ENCODE measurements around the gene AP3B1. TPM values are rescaled to one million over a fixed set of nuclear protein-coding genes. Genes with fewer than 3 reads are reported as not detected.

Gene AP3B1
- 42.0 TPM for total RNA-seq

DNA sequence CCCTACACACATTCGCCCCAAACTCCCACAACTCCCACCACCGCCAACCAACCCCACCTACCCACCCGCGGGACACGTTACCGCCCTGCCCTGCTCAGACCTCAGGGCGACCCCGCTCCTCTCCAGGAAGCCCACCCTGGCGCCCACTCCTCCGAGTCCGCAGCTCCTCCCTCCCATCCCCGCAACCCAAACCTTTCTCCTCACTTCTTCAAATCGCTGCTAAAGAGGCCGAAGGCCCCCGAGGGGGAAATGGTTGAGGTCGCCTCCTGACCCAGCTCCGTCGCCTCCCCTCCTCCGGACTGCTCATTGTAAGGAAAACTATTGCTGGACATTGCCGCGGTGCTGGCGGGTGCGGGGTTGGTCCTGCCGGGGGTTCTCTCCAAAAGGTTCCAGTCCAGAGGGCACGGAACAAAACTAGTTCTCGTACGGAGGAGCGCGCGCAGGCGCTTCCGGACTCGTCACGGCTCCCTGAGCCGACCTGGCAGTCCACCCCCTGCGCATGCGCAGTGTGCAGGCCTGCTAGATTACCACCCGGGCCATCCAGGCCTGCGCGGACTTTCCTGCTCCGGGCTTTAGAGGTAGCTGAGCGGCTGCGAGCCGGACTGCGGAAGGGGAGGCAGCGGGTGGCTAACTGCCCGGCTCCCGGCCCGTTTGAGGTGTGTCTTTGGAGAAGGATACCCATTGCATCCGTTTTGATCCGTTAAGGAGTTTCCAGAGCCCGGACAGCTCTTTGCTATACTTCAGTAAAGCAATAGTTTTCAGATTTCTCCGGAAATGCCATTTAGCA lies at the start of gene AP3B1:
AP3B1 (minus strand) TSS at position 451 of the 787 bp plus-strand sequence; CDS start at position 332, 119 bp downstream.
- DNase-seq (ENCODE audit: low spot score in 2 of 2) (peak; percentile 71 to 91), FAIRE-seq (no peak)

DNA sequence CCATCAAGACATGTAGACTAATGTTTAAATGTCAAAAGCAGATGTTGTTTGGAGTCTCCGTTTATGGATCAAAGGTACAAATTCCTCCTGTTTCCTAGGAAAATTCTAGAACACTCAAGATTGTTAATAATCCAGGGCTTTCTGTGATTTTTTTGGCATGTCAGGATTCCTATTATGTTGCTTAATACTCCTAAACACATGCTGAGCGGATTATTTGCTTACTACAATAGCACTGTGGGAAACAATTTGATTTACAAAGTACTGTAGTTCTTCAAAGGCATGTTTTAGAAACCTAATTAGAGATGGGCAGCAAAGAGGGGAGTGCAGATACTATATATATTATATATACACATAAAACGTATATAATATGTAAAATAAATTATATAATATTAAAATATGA lies 46.9 kb upstream of the AP3B1 start:
- FAIRE-seq (no peak), DNase-seq (ENCODE audit: low spot score in 2 of 2) (no peak)

DNA sequence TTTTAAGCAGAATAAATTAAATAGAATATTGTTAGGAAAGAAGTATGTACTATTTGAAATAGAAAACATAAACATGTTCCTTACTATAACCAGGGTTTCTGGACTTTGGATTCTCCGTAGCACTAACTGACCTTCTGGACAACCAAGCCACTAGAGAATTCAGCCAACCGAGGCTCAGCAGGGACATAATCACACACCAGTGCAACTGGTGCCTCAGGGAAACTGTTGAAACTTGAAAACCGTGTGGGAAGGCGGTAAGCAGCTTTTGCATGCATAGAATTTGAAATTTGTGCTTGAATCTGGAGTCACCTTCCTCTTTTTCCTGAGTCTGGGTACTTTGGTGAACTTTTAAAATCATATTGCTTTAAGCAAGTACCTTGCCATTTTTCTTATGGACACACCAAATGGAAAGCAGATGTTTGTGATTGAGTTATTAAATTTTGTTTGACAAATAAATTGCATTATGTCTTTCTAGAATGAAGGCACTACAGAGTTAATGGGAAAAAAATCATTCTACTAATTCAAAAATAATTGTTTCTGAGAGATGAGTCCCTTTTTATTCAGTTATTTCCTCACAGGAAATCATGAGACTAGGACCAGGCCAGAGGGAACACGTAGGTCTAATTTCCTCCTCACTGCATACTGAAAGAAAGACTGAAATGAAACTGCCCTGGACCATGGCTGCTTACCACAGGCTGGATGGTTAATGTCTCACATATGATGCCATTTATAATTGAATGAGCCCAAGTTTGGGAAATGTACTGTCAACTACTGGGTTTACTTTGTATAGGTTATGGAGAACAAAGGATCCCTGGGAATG lies 45.3 kb upstream of the AP3B1 start:
- DNase-seq (ENCODE audit: low spot score in 2 of 2) (no peak), FAIRE-seq (no peak)

GRCh38 chr5:78336698-78337097 lies 42.2 kb upstream of the AP3B1 start:
- DNase-seq (ENCODE audit: low spot score in 2 of 2), result no peak
- FAIRE-seq, result no peak

DNA sequence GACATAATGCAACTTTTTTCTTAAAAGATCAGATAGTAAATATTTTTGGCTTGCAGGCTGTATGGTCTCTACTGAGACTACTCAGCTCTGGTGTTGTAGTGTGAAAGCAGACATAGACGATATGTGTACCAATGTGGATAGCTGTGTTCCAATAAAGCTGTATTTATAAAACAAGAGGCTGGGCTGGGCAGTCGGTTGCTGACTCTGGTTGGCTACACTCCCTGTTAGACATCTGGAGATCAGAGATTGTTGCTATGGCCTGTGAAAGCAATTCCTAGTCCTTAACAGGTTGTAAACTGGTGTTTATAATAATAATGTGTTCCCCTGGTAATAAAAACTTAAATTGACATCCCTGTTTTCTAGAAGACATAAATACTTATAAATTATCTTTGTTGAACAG lies 41.5 kb upstream of the AP3B1 start:
- FAIRE-seq (no peak), DNase-seq (ENCODE audit: low spot score in 2 of 2) (no peak)

- DNase-seq (ENCODE audit: low spot score in 2 of 2), result no peak
- no peak for FAIRE-seq
Measured at GRCh38 chr5:78334811-78335210, 40.3 kb upstream of the AP3B1 start.

DNA sequence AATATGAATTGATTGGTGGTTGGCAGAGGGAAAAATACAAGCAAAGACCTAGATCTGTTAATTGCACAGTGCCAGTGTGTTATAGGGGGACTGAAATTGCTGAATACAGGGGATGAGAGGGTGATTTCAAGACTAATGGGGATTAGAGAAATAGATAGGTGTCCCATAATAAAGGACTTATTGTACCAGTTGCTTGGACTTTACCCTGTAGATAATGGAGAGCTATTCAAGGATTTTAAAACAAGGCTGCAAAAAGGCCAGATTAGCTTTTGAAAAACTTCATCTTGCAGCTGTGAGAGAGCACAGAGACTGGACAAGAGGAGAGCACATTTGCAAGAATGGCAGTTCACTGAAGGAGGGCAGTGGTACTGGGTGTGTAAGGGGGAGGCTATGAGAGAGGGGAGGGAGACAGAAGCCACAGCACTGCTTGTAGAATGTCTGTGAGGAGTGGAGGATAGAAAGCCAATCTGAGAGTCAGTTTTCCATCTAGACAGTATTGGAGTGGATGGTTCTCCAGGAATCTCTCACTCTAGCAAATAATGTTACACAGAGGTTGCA lies 37.1 kb upstream of the AP3B1 start:
- DNase-seq (ENCODE audit: low spot score in 2 of 2) (no peak), FAIRE-seq (no peak)

- DNase-seq (ENCODE audit: low spot score in 2 of 2) (no peak), FAIRE-seq (no peak)
Measured at GRCh38 chr5:78328585-78329173, 34.2 kb upstream of the AP3B1 start.

- no peak for DNase-seq (ENCODE audit: low spot score in 2 of 2)
- no peak for FAIRE-seq
Measured at GRCh38 chr5:78327761-78328510, 33.4 kb upstream of the AP3B1 start.

GRCh38 chr5:78326930-78327329 lies 32.4 kb upstream of the AP3B1 start:
- FAIRE-seq (no peak), DNase-seq (ENCODE audit: low spot score in 2 of 2) (no peak)

GRCh38 chr5:78323241-78323640 lies 28.7 kb upstream of the AP3B1 start:
- DNase-seq (ENCODE audit: low spot score in 2 of 2) (no peak), FAIRE-seq (no peak)

DNA sequence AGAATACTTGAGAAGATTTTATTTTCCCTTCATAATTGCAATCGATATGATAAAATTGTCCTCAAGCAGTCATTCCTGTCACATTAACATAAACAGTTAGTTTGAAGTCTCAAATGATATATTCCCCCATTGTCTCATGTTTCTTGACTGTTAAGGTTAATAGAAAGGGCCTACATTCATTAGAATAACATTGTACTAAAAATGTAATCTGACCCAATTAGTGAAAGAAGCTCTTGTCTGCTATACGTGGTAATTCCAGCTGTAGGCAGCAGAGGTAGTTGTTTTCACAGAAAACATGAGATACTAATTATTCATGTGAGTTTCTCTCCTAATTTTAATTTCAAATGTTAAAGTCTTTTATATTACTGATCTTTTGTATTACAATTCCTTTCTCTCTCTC lies 25.9 kb upstream of the AP3B1 start:
- peak; percentile 90 for FAIRE-seq

GRCh38 chr5:78318337-78318736 lies 23.8 kb upstream of the AP3B1 start:
- FAIRE-seq (no peak), DNase-seq (ENCODE audit: low spot score in 2 of 2) (no peak)

More for the DNA sequence above, 25.9 kb upstream of the AP3B1 start:
- DNase-seq (ENCODE audit: low spot score in 2 of 2), result peak; percentile 4 to 26

DNA sequence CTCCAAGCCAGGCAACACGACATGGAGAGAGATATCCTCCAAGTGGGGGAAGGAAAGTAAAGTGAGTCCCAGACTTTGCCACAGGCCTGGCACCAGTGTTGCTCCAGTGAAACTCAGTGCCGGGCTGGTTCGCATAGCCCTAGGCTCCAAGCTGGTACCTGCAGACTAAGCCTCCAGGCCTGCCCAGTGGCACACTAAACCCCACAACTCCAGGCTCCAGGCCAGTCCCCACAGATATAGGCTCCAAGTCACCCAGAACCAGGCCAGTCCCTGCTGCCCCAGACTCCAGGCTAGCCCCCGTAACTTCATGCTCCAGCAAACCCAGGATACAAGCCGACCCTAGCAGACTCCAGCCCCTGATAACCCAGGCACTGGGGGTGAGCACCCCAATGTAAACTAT lies 23.0 kb upstream of the AP3B1 start:
- DNase-seq (ENCODE audit: low spot score in 2 of 2) (no peak), FAIRE-seq (no peak)

- no peak for DNase-seq (ENCODE audit: low spot score in 2 of 2)
- FAIRE-seq, result no peak
Measured at GRCh38 chr5:78308703-78309102, 14.2 kb upstream of the AP3B1 start.

- FAIRE-seq (no peak), DNase-seq (ENCODE audit: low spot score in 2 of 2) (no peak)
Measured at GRCh38 chr5:78300464-78301045, 6.1 kb upstream of the AP3B1 start.

DNA sequence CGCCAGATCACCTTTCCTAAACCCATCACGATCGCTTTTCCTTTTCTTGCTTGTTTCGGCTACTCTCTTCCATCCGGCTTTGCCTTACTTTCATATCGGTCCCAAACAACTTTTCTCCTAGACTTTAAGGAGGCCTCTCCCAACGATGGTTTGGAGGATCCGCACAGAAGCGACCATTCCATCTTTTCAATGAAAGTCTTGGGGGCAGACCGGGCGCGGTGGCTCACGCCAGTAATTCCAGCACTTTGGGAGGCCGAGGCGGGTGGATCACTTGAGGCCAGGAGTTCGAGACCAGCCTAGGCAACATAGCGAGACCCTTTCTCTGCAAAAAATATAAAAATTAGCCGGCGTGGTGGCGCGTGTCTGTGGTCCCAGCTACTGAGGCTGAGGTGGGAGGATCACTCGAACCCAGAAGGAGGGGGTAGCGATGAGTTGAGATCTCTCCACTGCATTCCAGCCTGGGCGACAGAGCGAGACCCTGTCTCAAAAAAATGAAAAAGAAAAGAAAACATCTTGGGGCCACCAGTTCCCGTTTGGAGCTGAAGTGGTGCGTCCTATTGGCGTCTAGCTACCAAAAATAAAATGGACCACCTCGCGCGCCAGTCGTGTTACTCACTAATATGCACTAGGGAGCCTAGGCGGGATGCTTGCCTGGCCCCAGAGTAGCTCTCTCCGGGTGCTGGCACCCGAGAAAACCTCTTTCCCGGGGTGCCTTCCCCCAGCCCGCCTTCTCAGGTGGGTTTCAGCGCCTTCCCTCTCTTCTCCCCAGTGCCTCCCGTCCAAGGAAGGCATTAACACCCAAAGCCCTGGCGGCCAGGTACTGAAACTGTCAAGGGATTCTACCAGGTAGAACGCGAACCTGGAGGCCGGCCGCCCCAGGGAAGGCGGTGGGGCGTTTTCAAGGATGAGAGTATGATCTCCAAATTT lies 800 bp upstream of the AP3B1 start:
- DNase-seq (ENCODE audit: low spot score in 2 of 2), result peak in 1 of 2 donors; percentile 12
- FAIRE-seq, result no peak

DNA sequence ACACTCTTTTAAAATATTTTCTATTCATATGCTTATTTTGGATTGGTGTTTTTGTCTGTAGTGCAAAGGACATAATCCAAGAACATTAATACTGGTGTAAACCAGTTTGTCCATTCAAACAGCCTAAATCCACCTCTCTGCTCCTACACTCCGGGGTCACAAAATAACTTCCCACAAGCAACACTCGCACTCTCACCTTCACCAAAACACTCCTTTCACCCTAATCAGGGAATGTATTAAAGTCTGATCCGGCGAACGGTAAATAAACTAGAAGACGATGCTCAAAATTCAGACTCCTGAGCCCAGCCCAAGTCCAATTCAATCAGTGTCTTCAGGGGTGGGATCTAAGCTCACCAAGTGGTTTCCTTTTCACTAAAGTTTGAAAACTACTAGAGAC lies 649 bp downstream of the AP3B1 start:
- FAIRE-seq (no peak), DNase-seq (ENCODE audit: low spot score in 2 of 2) (peak in 1 of 2 donors; percentile 14)

GRCh38 chr5:78291687-78292086 lies 2.8 kb downstream of the AP3B1 start:
- FAIRE-seq, result no peak
- no peak for DNase-seq (ENCODE audit: low spot score in 2 of 2)
